ENCODE measurements around the gene SGCE.
"Not testable (repeated sequence)": the region's sequence is repeated elsewhere in the genome, so short reads cannot be mapped to it uniquely, and the experiment has no call there.

SGCE gene, protein sequence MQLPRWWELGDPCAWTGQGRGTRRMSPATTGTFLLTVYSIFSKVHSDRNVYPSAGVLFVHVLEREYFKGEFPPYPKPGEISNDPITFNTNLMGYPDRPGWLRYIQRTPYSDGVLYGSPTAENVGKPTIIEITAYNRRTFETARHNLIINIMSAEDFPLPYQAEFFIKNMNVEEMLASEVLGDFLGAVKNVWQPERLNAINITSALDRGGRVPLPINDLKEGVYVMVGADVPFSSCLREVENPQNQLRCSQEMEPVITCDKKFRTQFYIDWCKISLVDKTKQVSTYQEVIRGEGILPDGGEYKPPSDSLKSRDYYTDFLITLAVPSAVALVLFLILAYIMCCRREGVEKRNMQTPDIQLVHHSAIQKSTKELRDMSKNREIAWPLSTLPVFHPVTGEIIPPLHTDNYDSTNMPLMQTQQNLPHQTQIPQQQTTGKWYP

DNA sequence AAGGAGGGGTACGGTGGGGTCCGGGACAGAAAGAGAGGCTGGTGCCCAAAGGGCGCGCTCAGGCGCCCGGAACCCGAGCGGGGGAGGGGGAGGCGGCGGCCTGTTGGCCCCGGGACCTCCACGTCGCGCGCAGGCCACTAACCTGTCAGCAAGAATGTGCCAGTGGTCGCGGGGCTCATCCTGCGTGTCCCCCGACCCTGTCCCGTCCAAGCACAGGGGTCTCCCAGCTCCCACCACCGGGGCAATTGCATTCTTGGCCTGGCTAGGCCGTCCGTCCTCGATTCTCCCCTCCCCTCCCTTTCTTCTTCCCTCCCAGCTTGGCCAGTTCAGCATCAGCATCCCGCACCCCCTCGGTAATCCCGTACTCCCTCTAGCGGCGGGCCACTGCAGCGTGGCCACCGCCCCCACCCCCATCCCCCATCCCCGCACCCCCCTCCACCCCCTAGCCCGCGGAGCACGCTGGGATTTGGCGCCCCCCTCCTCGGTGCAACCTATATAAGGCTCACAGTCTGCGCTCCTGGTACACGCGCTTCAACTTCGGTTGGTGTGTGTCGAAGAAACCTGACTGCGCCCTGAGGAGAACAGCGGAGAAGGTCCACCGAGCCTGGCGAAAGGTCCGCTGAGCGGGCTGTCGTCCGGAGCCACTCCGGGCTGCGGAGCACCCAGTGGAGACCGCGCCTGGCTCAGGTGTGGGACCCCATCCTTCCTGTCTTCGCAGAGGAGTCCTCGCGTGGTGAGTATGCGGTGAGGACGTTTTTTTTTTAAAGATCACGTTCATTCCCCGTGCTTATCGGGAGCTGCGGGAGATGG is at the start of gene SGCE:
TSS of gene SGCE (minus strand) at position 286 of the 810 bp plus-strand sequence. CDS start at position 251, 35 bp downstream.
- no peaks in the 10 kb centered on the region for H3K36me3 Mint-ChIP-seq
- H3K27me3 Mint-ChIP-seq: peaks cover 10 to 15% of the 10 kb centered on the region in 2 donors
- H3K9me3 Mint-ChIP-seq: no peaks in the 10 kb centered on the region
- H3K27ac Mint-ChIP-seq: peak within 1 kb of the TSS; percentile 81
- ATAC-seq (replicated peaks) (peak; percentile 12 to 32), DNase-seq (peak; percentile 53)
- peak within 1 kb of the TSS; percentile 85 to 92 for H3K4me3 Mint-ChIP-seq
- peaks cover 4 to 14% of the 10 kb centered on the region in 2 donors for H3K4me1 Mint-ChIP-seq

DNA sequence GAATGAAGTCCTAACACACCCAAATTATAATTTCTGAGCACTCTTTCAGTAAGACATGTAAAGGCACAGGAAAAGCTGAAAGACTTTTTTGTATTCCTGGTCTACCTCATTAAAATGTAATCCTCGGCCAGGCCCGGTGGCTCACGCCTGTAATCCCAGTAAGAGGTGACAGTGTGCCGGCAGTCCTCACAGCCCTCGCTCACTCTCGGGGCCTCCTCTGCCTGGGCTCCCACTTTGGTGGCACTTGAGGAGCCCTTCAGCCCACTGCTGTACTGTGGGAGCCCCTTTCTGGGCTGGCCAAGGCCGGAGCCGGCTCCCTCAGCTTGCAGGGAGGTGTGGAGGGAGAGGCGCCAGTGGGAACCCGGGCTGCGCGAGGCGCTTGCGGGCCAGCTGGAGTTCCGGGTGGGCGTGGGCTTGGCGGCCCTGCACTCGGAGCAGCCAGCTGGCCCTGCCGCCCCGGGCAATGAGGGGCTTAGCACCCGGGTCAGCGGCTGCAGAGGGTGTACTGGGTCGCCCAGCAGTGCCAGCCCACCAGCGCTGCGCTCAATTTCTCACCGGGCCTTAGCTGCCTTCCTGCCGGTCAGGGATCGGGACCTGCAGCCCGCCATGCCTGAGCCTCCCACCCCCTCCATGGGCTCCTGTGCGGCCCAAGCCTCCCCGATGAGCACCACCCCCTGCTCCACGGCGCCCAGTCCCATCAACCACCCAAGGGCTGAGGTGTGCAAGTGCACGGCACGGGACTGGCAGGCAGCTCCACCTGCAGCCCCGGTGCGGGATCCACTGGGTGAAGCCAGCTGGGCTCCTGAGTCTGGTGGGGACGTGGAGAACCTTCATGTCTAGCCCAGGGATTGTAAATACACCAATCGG is 49.5 kb upstream of the SGCE start:
- H3K27me3 Mint-ChIP-seq: peaks cover 0 to 20% of the 10 kb centered on the region in 2 donors
- DNase-seq; ATAC-seq (replicated peaks); H3K4me1 Mint-ChIP-seq; H3K4me3 Mint-ChIP-seq; H3K27ac Mint-ChIP-seq; H3K9me3 Mint-ChIP-seq; H3K36me3 Mint-ChIP-seq: not testable (repeated sequence)

DNA sequence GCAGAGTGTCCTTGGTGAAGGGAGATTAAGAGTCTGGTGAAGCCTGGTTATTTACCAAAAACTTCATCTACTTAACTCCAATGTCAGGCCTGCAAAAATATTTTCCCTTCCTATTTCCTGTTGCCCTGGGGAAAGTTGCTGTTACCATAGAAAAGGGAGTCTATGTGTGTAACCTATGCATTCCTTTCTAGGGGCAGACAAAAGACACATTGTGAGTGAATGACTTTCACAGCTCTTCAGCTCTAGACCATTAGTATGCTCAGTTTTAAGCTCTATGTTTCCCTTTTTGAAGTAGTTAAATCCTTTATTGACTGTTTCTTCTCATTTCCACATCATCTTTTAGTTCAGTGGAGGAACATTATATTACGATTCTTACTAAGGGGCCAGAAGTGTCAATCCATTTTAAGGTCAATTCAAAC is 45.6 kb upstream of the SGCE start:
- H3K27ac Mint-ChIP-seq: no peak overlapping the region
- H3K36me3 Mint-ChIP-seq: no peaks in the 10 kb centered on the region
- peaks cover 0 to 14% of the 10 kb centered on the region in 2 donors for H3K27me3 Mint-ChIP-seq
- H3K4me3 Mint-ChIP-seq: no peak overlapping the region
- H3K9me3 Mint-ChIP-seq: no peaks in the 10 kb centered on the region
- no peaks in the 10 kb centered on the region for H3K4me1 Mint-ChIP-seq
- ATAC-seq (replicated peaks) (no peak), DNase-seq (no peak)

GRCh38 chr7:94700926-94701554 is 45.1 kb upstream of the SGCE start:
- ATAC-seq (replicated peaks) (no peak), DNase-seq (no peak)
- Mint-ChIP-seq H3K9me3 (no peaks in the 10 kb centered on the region), H3K4me3 (no peak overlapping the region), H3K4me1 (no peaks in the 10 kb centered on the region), H3K36me3 (no peaks in the 10 kb centered on the region), H3K27ac (no peak overlapping the region), H3K27me3 (peaks cover 0 to 19% of the 10 kb centered on the region in 2 donors)

DNA sequence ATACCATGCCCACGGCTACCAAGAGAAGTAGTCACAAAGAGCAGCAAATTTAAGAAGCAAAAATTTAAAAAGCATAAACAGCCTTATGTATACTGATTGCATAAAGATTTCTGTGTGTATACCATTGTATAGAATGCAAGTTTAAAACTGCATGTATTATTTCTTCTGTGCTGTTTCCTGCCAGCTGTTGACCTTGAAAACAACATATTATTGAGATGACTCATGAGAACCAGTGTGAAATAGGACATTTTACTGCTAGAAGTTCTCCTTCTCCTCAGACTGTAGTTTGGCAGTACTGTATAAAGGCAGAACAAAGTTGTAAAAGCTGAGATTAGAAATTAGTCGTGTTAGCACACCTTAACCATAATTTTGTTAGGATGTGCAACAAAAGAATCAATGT is 42.3 kb upstream of the SGCE start:
- Mint-ChIP-seq H3K4me3 (no peak overlapping the region), H3K27me3 (peaks cover 0 to 22% of the 10 kb centered on the region in 2 donors), H3K36me3 (no peaks in the 10 kb centered on the region), H3K9me3 (no peaks in the 10 kb centered on the region), H3K27ac (no peak overlapping the region), H3K4me1 (no peaks in the 10 kb centered on the region)
- ATAC-seq (replicated peaks) (no peak), DNase-seq (no peak)

DNA sequence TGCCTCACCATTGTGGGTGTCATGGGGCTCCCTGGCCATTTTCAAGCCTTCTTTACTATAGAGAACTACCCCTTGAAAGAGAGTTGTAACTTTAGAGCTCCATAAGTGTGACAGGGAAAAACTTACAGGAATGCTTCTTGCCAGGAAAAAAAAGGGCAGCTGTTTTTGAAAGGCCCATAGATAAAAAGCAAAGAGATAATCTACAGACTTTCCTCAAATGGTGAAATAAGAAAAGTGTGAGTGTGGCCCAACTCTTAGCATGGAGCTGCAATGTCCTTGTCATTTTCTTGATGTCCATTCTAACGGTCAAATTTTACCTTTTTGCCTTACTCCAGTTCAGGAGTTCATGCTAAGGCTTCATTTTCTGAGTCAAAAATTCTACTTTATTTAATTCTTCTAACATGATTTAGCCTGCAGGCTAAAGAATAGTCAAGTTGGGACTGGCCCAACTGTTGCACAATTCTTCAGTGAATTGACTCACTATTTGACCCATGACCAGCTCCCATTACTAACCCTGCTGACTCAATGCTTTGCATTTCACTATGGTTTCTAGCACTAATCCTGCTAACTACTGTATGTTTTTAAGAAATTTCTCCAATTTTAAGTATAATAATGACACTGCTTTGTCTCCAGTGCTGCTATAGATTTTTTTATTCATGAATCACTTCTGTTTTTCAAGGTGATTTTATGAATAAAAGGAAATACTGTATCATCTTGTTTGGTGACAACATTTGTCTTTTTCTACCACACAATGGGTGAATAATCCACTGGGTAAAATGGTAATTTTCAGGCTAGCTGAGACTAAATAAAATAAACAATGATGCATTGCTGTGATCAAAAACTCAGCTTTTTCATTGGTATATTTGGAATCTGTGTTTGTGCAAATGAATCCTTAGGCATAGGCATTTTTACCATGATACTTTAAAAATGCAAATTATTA is 41.4 kb upstream of the SGCE start:
- Mint-ChIP-seq H3K36me3 (no peaks in the 10 kb centered on the region), H3K4me3 (no peak overlapping the region), H3K27ac (no peak overlapping the region), H3K9me3 (no peaks in the 10 kb centered on the region), H3K4me1 (no peaks in the 10 kb centered on the region), H3K27me3 (peaks cover 0 to 12% of the 10 kb centered on the region in 2 donors)
- no peak for ATAC-seq (replicated peaks)
- DNase-seq: no peak

DNA sequence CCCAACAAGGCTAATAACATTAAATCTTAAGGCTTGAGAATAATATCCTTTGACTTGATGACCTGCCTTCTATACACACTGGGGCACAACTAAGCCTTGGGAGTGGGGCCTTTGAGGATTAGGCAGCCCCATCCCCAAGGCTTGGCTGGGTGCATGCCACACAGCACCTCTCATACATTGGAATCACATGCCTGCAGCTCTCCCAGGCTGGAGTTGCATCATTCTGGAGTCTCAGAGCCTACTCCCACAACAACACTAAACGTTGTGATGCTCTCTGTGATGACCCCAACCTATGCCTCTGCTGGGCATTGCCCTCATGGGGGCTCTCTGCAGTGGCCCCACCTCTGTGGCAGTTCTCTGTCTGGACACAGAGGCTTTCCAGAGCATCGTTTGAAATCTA is 31.9 kb upstream of the SGCE start:
- DNase-seq (no peak), ATAC-seq (replicated peaks) (no peak)
- H3K4me3 Mint-ChIP-seq: no peak overlapping the region
- H3K9me3 Mint-ChIP-seq: no peaks in the 10 kb centered on the region
- H3K27ac Mint-ChIP-seq: no peak overlapping the region
- H3K27me3 Mint-ChIP-seq: no peaks in the 10 kb centered on the region
- no peaks in the 10 kb centered on the region for H3K36me3 Mint-ChIP-seq
- no peaks in the 10 kb centered on the region for H3K4me1 Mint-ChIP-seq

DNA sequence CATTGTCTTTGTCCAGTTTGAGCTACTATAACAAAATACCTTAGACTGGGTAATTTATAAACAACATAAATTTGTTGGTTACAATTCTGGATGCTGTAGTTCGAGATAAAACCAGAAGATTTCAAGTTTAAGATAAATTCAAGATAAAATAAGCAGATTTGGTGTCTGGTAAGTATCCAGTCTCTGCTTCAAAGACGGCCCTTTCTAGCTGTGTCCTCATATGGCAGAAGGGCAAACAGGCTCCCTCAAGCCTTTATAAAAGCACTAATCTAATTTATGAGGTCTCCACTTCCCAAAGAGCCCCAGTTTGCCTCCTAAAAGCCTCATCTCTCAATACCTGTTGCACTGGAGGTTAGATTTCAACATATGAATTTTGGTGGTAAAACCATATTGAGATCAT is 31.1 kb upstream of the SGCE start:
- Mint-ChIP-seq H3K36me3 (no peaks in the 10 kb centered on the region), H3K9me3 (no peaks in the 10 kb centered on the region), H3K27me3 (no peaks in the 10 kb centered on the region), H3K4me1 (no peaks in the 10 kb centered on the region), H3K27ac (no peak overlapping the region), H3K4me3 (no peak overlapping the region)
- no peak for ATAC-seq (replicated peaks)
- DNase-seq: no peak

DNA sequence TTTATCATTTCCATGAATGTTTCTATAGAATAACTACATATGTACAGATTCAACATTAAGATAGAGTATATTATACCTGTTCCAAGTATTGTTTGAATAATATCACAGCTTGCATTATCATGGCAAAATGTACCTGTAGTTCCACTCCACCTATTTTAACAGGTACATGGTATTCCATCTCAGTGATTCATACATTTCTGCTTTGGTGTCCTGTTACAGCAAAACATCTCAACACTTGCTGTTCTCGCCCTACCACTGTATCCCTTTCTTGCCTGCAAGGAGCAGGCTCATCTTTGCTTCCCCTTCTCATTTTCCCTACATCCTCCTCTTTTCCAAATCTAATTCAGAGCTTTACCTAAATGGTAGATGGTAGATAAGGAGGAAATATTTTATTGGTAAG is 27.1 kb upstream of the SGCE start:
- DNase-seq (no peak), ATAC-seq (replicated peaks) (no peak)
- Mint-ChIP-seq H3K27me3 (peaks cover under 1 to 8% of the 10 kb centered on the region in 2 donors), H3K9me3 (no peaks in the 10 kb centered on the region), H3K4me1 (no peaks in the 10 kb centered on the region), H3K36me3 (no peaks in the 10 kb centered on the region), H3K4me3 (no peak overlapping the region), H3K27ac (no peak overlapping the region)

DNA sequence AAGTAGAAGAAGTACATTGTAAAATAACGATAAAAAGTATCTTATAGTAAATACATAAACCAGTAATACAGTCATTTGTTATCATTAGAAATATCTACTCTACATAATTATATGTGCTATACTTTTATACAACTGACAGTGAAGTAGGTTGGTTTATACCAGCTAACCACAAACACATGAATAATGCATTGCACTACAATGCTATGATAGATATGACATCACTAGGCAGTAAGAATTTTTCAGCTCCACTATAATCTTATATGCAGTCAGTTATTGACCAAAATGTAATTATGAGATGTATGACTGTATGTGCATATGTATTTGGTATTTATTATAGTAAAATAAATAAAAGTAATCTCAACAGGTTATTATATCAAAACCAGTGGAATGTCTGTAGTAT is 23.4 kb upstream of the SGCE start:
- H3K27ac Mint-ChIP-seq: no peak overlapping the region
- ATAC-seq (replicated peaks) (no peak), DNase-seq (no peak)
- no peaks in the 10 kb centered on the region for H3K9me3 Mint-ChIP-seq
- peaks cover 4 to 12% of the 10 kb centered on the region in 2 donors for H3K27me3 Mint-ChIP-seq
- no peak overlapping the region for H3K4me3 Mint-ChIP-seq
- no peaks in the 10 kb centered on the region for H3K36me3 Mint-ChIP-seq
- no peaks in the 10 kb centered on the region for H3K4me1 Mint-ChIP-seq

GRCh38 chr7:94676431-94676830 is 20.5 kb upstream of the SGCE start:
- peaks cover 4 to 12% of the 10 kb centered on the region in 2 donors for H3K27me3 Mint-ChIP-seq

GRCh38 chr7:94675356-94675755 is 19.4 kb upstream of the SGCE start:
- H3K27me3 Mint-ChIP-seq: peaks cover 4 to 12% of the 10 kb centered on the region in 2 donors

More at GRCh38 chr7:94676431-94676830, 20.5 kb upstream of the SGCE start:
- H3K9me3 Mint-ChIP-seq: no peaks in the 10 kb centered on the region
- ATAC-seq (replicated peaks) (no peak), DNase-seq (no peak)
- no peaks in the 10 kb centered on the region for H3K4me1 Mint-ChIP-seq
- H3K36me3 Mint-ChIP-seq: no peaks in the 10 kb centered on the region
- H3K4me3 Mint-ChIP-seq: no peak overlapping the region
- no peak overlapping the region for H3K27ac Mint-ChIP-seq

More at GRCh38 chr7:94675356-94675755, 19.4 kb upstream of the SGCE start:
- ATAC-seq (replicated peaks) (no peak), DNase-seq (no peak)
- Mint-ChIP-seq H3K27ac (no peak overlapping the region), H3K4me3 (no peak overlapping the region), H3K9me3 (no peaks in the 10 kb centered on the region), H3K36me3 (no peaks in the 10 kb centered on the region), H3K4me1 (no peaks in the 10 kb centered on the region)
